HCT116 (cell line): ENCODE measurements around the gene CD1C. TPM values are rescaled to one million over a fixed set of nuclear protein-coding genes. Genes with fewer than 3 reads are reported as not detected.

Experiments used
- ATAC-seq: fragments of 200-7000 bp; cut with Tn5 transposase; 2 replicates; pipeline ENCODE4 v1.9.1; 2020; ENCODE audit warnings: mild to moderate bottlenecking, moderate library complexity
- BruUV-seq: library from RNA; stranded (reverse); fragments of 400-500 nt; replicated peaks from 2 replicates; lab custom pipeline; 2021; lab: Mats Ljungman, UMichigan
- CTCF ChIA-PET: fragments of 300-600 bp; sonication (Branson Sonifier 250); formaldehyde crosslinking; loops from one replicate; lab custom pipeline; 2021; ENCODE audit warnings: antibody characterized with exemption; lab: Charles Lee
- POLR2A ChIA-PET: fragments of 300-600, 350-600 bp; sonication (Branson Sonifier 250); formaldehyde crosslinking; loops from one replicate; lab custom pipeline; 2021; ENCODE audit warnings: antibody characterized with exemption; lab: Charles Lee
- RAD21 ChIA-PET, 2 experiments: fragments of 300-600 bp; sonication (Branson Sonifier 250); formaldehyde crosslinking; loops; one replicate each; lab custom pipeline; 2023; ENCODE audit warnings: low total read pairs in 2 of 2; ENCODE audit not compliant: uncharacterized antibody in 2 of 2, unreplicated experiment in 2 of 2, low non-redundant PET in 1 of 2; lab: Charles Lee
- DNase-seq: peaks from one replicate; pipeline ENCODE4 v3.0.0-alpha.2; 2010; ENCODE audit warnings: low read depth, low spot score
- H2AFZ ChIP-seq: fragments of 200-600 bp; shearing (Covaris generic), sonication (generic); 2 replicates; pipeline ENCODE4 v1.6.1; 2017; ENCODE audit warnings: low read depth, mixed run types, mixed read lengths, antibody characterized with exemption, low read length; ENCODE audit not compliant: poor library complexity, severe bottlenecking
- H3K27ac ChIP-seq: 2 replicates; pipeline ENCODE4 v1.5.1; 2012; ENCODE audit warnings: low read depth, low read length
- H3K27me3 ChIP-seq: fragments of 200-600 bp; sonication (generic); 2 replicates; pipeline ENCODE4 v1.6.1; 2016; ENCODE audit warnings: mixed run types, low read length, mixed read lengths; ENCODE audit not compliant: insufficient read depth
- H3K36me3 ChIP-seq, 2 experiments: fragments of 200-500 bp in 1 of 2; fragments of 200-600 bp in 1 of 2; sonication (Bioruptor generic) in 1 of 2; sonication (generic) in 1 of 2; 2 replicates each; pipeline versions ENCODE4 v1.5.1 to v1.6.1; 2014 to 2016; ENCODE audit warnings: low read length in 2 of 2, inconsistent platforms in 1 of 2, mixed read lengths in 1 of 2, mixed run types in 1 of 2; ENCODE audit not compliant: insufficient read depth in 2 of 2, control insufficient read depth in 1 of 2
- H3K4me1 ChIP-seq, 2 experiments: fragments of 200-600 bp in 1 of 2; sonication (generic) in 1 of 2; 2 replicates each; pipeline versions ENCODE4 v1.5.1 to v1.6.1; 2012 to 2017; ENCODE audit warnings: low read length in 2 of 2, inconsistent platforms in 1 of 2, mild to moderate bottlenecking in 1 of 2, mixed read lengths in 1 of 2, mixed run types in 1 of 2, moderate library complexity in 1 of 2; ENCODE audit not compliant: insufficient read depth in 2 of 2, control insufficient read depth in 1 of 2
- H3K4me2 ChIP-seq: fragments of 200-600 bp; sonication (generic); 2 replicates; pipeline ENCODE4 v1.6.1; 2017; ENCODE audit warnings: mixed run types, low read length, mixed read lengths
- H3K4me3 ChIP-seq, 2 experiments: fragments of 200-600 bp in 1 of 2; sonication (generic) in 1 of 2; replicated peaks in 1 of 2; 2 replicates each; pipeline ENCODE4 v1.5.1; 2011 to 2016; ENCODE audit warnings: low read length in 2 of 2, control low read depth in 1 of 2, low read depth in 1 of 2, mild to moderate bottlenecking in 1 of 2, mixed read lengths in 1 of 2, mixed run types in 1 of 2
- H3K79me2 ChIP-seq: fragments of 200-600 bp; sonication (generic); 2 replicates; pipeline ENCODE4 v1.6.1; 2017; ENCODE audit warnings: mild to moderate bottlenecking, mixed run types, low read length, moderate library complexity, mixed read lengths; ENCODE audit not compliant: insufficient read depth
- H3K9ac ChIP-seq: fragments of 200-600 bp; sonication (generic); 2 replicates; pipeline ENCODE4 v1.6.1; 2016; ENCODE audit warnings: low read length, mixed read lengths
- H3K9me2 ChIP-seq: fragments of 200-600 bp; sonication (generic), shearing (Covaris generic); 2 replicates; pipeline ENCODE4 v1.6.1; 2017; ENCODE audit warnings: mixed run types, mild to moderate bottlenecking, moderate library complexity; ENCODE audit not compliant: insufficient read depth
- H3K9me3 ChIP-seq, 2 experiments: fragments of 200-500 bp in 1 of 2; fragments of 200-600 bp in 1 of 2; sonication (Bioruptor generic) in 1 of 2; sonication (generic) in 1 of 2; 2 replicates each; pipeline ENCODE4 v1.6.1; 2014 to 2017; ENCODE audit warnings: low read length in 2 of 2, mixed read lengths in 2 of 2, inconsistent platforms in 1 of 2, low read depth in 1 of 2, mild to moderate bottlenecking in 1 of 2, mixed run types in 1 of 2, moderate library complexity in 1 of 2; ENCODE audit not compliant: control insufficient read depth in 1 of 2, insufficient read depth in 1 of 2
- H4K20me1 ChIP-seq: fragments of 200-600 bp; sonication (generic), shearing (Covaris generic); 2 replicates; pipeline ENCODE4 v1.6.1; 2017; ENCODE audit warnings: mixed run types, mild to moderate bottlenecking, moderate library complexity; ENCODE audit not compliant: insufficient read depth
- CBX3 ChIP-seq: IDR thresholded peaks from 2 replicates; pipeline ENCODE4 v1.6.1; 2012; ENCODE audit warnings: low read depth
- CTCF ChIP-seq, 3 experiments: fragments of 200-600 bp in 1 of 3; sonication (generic) in 1 of 3; IDR thresholded peaks in 2 of 3; conservative IDR thresholded peaks in 1 of 3; 2 replicates each; pipeline ENCODE4 v1.5.1; 2012 to 2017; ENCODE audit warnings: low read depth in 2 of 3, low read length in 2 of 3, antibody characterized with exemption in 1 of 3, borderline replicate concordance in 1 of 3, control low read depth in 1 of 3, mild to moderate bottlenecking in 1 of 3, mixed read lengths in 1 of 3, mixed run types in 1 of 3, moderate library complexity in 1 of 3; ENCODE audit not compliant: insufficient read depth in 1 of 3
- EZH2phosphoT487 ChIP-seq: fragments of 200-600 bp; IDR thresholded peaks from 2 replicates; pipeline ENCODE4 v1.6.1; 2018; ENCODE audit warnings: antibody characterized with exemption, borderline replicate concordance
- POLR2A ChIP-seq: IDR thresholded peaks from 2 replicates; pipeline ENCODE4 v1.7.0; 2011; ENCODE audit warnings: borderline replicate concordance; ENCODE audit not compliant: insufficient read depth, insufficient read length; ENCODE audit errors: extremely low read depth
- RAD21 ChIP-seq: IDR thresholded peaks from 2 replicates; pipeline ENCODE4 v1.6.1; 2012; ENCODE audit warnings: low read depth, mild to moderate bottlenecking
- REST ChIP-seq: IDR thresholded peaks from 2 replicates; pipeline ENCODE4 v1.6.1; 2012; ENCODE audit warnings: low read depth
- SRF ChIP-seq: IDR thresholded peaks from 2 replicates; pipeline ENCODE4 v1.6.1; 2012; ENCODE audit warnings: low read depth
- ZFX ChIP-seq: fragments of 450-650 bp; IDR thresholded peaks from 2 replicates; pipeline ENCODE4 v1.6.1; 2017
- intact Hi-C: fragments of 100-400 bp; cut with micrococcal nuclease; formaldehyde crosslinking; loops from 2 replicates; pipeline ENCODE4 v1.10.0; 2022
- total RNA-seq: library from RNA; stranded (reverse); gene quantifications from one replicate; pipeline ENCODE4 v1.2.1, GENCODE V29; 2021; ENCODE audit not compliant: unreplicated experiment

CD1C gene
- total RNA-seq, 1 experiment from 2014 or later, result not detected

- Histone ChIP-seq H4K20me1 (no peaks in the 10 kb centered on the region), H3K4me3 (no peak overlapping the region), H3K36me3 (no peaks in the 10 kb centered on the region), H3K79me2 (no peaks in the 10 kb centered on the region), H2AFZ (no peak overlapping the region), H3K27ac (no peak overlapping the region), H3K9ac (no peak overlapping the region), H3K4me2 (no peak overlapping the region), H3K9me2 (no peaks in the 10 kb centered on the region), H3K27me3 (peaks cover 16% of the 10 kb centered on the region; the same call in 1 of the 2 replicates), H3K9me3 (no peaks in the 10 kb centered on the region), H3K4me1 (no peaks in the 10 kb centered on the region)
- TF ChIP-seq ZFX (no peak), CBX3 (no peak), REST (no peak), RAD21 (no peak), CTCF (IDR thresholded peaks at IDR 0.05 in 2 of 3, conservative IDR thresholded peaks at IDR 0.05 in 1 of 3; ENCODE audit: borderline replicate concordance in 1 of 3, insufficient read depth in 1 of 3, low read depth in 2 of 3, low read length in 2 of 3) (no peak), POLR2A (no peak), EZH2phosphoT487 (no peak), SRF (no peak)
- ChIA-PET RAD21 (no interaction called here), POLR2A (no interaction called here), CTCF (no interaction called here)
- ATAC-seq (no peak), DNase-seq (no peak)
- intact Hi-C loops, result no loop called here
- BruUV-seq, result no TSS peak
Observed at GRCh38 chr1:158333405-158334155, 43.9 kb downstream of the CD1C start.
